ENCODE measurements around the gene WWOX.
A peak's percentile ranks its signal among the peaks of the same experiment; 100 is the strongest.

The WWOX gene

GRCh38 chr16:78543023-78543422 lies 443.6 kb downstream of the WWOX start:
- no peak for ATAC-seq

GRCh38 chr16:78549366-78549765 lies 449.9 kb downstream of the WWOX start:
- no peak for ATAC-seq

GRCh38 chr16:78551487-78552085 lies 452.1 kb downstream of the WWOX start:
- no peak for ATAC-seq

GRCh38 chr16:78552106-78552675 lies 452.7 kb downstream of the WWOX start:
- ATAC-seq = no peak

- no peak for ATAC-seq
These were observed 453.3 kb downstream of the WWOX start for GRCh38 chr16:78552716-78553115.

GRCh38 chr16:78553268-78554039 lies 454.0 kb downstream of the WWOX start:
- no peak for ATAC-seq

- ATAC-seq = no peak
These were observed 457.0 kb downstream of the WWOX start for GRCh38 chr16:78556421-78556820.

- no peak for ATAC-seq
These were observed 461.5 kb downstream of the WWOX start for GRCh38 chr16:78560997-78561396.

- no peak for ATAC-seq
These were observed 462.7 kb downstream of the WWOX start for GRCh38 chr16:78562111-78562510.

GRCh38 chr16:78562650-78563049 lies 463.2 kb downstream of the WWOX start:
- ATAC-seq = no peak

GRCh38 chr16:78563905-78564304 lies 464.5 kb downstream of the WWOX start:
- no peak for ATAC-seq

GRCh38 chr16:78566397-78567073 lies 467.1 kb downstream of the WWOX start:
- peak; percentile 74 to 82 for ATAC-seq

GRCh38 chr16:78570399-78571141 lies 471.1 kb downstream of the WWOX start:
- ATAC-seq = peak; percentile 22 to 24

- ATAC-seq = no peak
These were observed 472.0 kb downstream of the WWOX start for GRCh38 chr16:78571434-78571833.

GRCh38 chr16:78571898-78572358 lies 472.5 kb downstream of the WWOX start:
- ATAC-seq = no peak

- no peak for ATAC-seq
These were observed 475.1 kb downstream of the WWOX start for GRCh38 chr16:78574571-78574970.

GRCh38 chr16:78576941-78577340 lies 477.5 kb downstream of the WWOX start:
- peak; percentile 88 to 95 for ATAC-seq

- ATAC-seq = peak in 1 of 2 donors; percentile 18
These were observed 478.2 kb downstream of the WWOX start for GRCh38 chr16:78577630-78578029.

GRCh38 chr16:78579020-78579419 lies 479.6 kb downstream of the WWOX start:
- no peak for ATAC-seq

- no peak for ATAC-seq
These were observed 484.0 kb downstream of the WWOX start for GRCh38 chr16:78583441-78583840.

GRCh38 chr16:78584213-78584860 lies 484.9 kb downstream of the WWOX start:
- no peak for ATAC-seq

- no peak for ATAC-seq
These were observed 485.5 kb downstream of the WWOX start for GRCh38 chr16:78584991-78585390.
